Measurements from ENCODE around the gene USP53. TPM values are rescaled to one million over a fixed set of nuclear protein-coding genes. Genes with fewer than 3 reads are reported as not detected.

Gene USP53
- total RNA-seq, 1 experiment from 2014 or later: 20.1 TPM

DNA sequence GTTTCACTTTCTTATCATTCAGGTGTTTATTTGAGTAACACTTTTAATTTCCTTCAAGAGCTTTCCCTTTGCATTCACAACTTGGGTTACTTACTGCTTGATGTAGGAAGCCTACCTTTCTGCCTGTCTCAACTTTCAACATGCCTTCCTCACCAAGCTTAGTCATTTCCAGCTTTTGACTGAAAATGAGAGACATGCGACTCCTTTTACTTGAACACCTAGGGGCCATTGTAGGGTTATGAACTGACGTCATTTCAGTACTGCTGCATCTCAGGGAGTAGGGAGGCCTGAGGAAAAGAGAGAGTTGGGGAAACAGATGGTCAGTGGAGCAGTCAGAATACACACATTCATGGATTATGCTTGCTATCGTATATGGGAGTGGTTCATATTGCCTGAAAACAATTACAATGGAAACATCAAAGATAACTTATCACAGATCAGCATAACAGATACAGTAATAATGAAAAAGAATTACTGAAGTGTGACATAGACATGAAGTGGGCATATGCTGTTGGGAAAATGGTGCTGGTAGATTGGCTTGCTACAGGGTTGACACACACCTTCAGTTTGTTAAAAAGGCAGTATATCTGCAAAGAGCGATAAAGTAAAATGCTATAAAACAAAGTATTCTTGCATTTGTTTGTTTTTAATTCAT is 25.7 kb downstream of the USP53 start:
- peak overlapping the region; percentile 35 for H3K27ac Mint-ChIP-seq
- no peaks in the 10 kb centered on the region for H3K9me3 Mint-ChIP-seq
- no peaks in the 10 kb centered on the region for H3K27me3 Mint-ChIP-seq (ENCODE audit: low read depth)
- ChIA-PET POLR2A (no interaction called here), CTCF (interaction anchor here (0.9 to 1.3 kb wide), 2 partner anchors 17 to 198 kb away, joined by 4 to 5 read pairs; no protein-coding TSS in a partner anchor)
- peaks cover 14% of the 10 kb centered on the region for H3K36me3 Mint-ChIP-seq
- no peak; the same call in 1 of the 2 replicates for ATAC-seq
- no peak for TF ChIP-seq GTF2I (CRISPR knock-in tag; conservative IDR thresholded peaks at IDR 0.05)
- TF ChIP-seq ATF1 (CRISPR knock-in tag; IDR thresholded peaks at IDR 0.05): no peak
- TF ChIP-seq TCF7 (CRISPR knock-in tag; IDR thresholded peaks at IDR 0.05; ENCODE audit: low read depth): no peak
- no peak for TF ChIP-seq CREM (CRISPR knock-in tag; IDR thresholded peaks at IDR 0.05)
- TF ChIP-seq, protein P1, sequence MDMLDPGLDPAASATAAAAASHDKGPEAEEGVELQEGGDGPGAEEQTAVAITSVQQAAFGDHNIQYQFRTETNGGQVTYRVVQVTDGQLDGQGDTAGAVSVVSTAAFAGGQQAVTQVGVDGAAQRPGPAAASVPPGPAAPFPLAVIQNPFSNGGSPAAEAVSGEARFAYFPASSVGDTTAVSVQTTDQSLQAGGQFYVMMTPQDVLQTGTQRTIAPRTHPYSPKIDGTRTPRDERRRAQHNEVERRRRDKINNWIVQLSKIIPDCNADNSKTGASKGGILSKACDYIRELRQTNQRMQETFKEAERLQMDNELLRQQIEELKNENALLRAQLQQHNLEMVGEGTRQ (CRISPR knock-in tag; IDR thresholded peaks at IDR 0.05): no peak
- TF ChIP-seq ETV6 (CRISPR knock-in tag; IDR thresholded peaks at IDR 0.05): no peak
- TF ChIP-seq TP53 (CRISPR knock-in tag; IDR thresholded peaks at IDR 0.05): no peak
- no peak for TF ChIP-seq ZBTB21 (CRISPR knock-in tag; IDR thresholded peaks at IDR 0.05; ENCODE audit: borderline replicate concordance)
- no peak for TF ChIP-seq MXD4 (CRISPR knock-in tag; IDR thresholded peaks at IDR 0.05; ENCODE audit: borderline replicate concordance)
- TF ChIP-seq NFATC4 (CRISPR knock-in tag; IDR thresholded peaks at IDR 0.05): no peak
- no peak for TF ChIP-seq TEAD1 (CRISPR knock-in tag; IDR thresholded peaks at IDR 0.05)
- TF ChIP-seq, protein P2, sequence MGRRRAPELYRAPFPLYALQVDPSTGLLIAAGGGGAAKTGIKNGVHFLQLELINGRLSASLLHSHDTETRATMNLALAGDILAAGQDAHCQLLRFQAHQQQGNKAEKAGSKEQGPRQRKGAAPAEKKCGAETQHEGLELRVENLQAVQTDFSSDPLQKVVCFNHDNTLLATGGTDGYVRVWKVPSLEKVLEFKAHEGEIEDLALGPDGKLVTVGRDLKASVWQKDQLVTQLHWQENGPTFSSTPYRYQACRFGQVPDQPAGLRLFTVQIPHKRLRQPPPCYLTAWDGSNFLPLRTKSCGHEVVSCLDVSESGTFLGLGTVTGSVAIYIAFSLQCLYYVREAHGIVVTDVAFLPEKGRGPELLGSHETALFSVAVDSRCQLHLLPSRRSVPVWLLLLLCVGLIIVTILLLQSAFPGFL (CRISPR knock-in tag; IDR thresholded peaks at IDR 0.05; ENCODE audit: borderline replicate concordance): no peak
- TF ChIP-seq, protein P3, sequence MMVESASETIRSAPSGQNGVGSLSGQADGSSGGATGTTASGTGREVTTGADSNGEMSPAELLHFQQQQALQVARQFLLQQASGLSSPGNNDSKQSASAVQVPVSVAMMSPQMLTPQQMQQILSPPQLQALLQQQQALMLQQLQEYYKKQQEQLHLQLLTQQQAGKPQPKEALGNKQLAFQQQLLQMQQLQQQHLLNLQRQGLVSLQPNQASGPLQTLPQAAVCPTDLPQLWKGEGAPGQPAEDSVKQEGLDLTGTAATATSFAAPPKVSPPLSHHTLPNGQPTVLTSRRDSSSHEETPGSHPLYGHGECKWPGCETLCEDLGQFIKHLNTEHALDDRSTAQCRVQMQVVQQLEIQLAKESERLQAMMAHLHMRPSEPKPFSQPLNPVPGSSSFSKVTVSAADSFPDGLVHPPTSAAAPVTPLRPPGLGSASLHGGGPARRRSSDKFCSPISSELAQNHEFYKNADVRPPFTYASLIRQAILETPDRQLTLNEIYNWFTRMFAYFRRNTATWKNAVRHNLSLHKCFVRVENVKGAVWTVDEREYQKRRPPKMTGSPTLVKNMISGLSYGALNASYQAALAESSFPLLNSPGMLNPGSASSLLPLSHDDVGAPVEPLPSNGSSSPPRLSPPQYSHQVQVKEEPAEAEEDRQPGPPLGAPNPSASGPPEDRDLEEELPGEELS (CRISPR knock-in tag; IDR thresholded peaks at IDR 0.05): no peak
- TF ChIP-seq, protein P4, sequence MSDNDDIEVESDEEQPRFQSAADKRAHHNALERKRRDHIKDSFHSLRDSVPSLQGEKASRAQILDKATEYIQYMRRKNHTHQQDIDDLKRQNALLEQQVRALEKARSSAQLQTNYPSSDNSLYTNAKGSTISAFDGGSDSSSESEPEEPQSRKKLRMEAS (CRISPR knock-in tag; IDR thresholded peaks at IDR 0.05): no peak
- TF ChIP-seq, protein P5, sequence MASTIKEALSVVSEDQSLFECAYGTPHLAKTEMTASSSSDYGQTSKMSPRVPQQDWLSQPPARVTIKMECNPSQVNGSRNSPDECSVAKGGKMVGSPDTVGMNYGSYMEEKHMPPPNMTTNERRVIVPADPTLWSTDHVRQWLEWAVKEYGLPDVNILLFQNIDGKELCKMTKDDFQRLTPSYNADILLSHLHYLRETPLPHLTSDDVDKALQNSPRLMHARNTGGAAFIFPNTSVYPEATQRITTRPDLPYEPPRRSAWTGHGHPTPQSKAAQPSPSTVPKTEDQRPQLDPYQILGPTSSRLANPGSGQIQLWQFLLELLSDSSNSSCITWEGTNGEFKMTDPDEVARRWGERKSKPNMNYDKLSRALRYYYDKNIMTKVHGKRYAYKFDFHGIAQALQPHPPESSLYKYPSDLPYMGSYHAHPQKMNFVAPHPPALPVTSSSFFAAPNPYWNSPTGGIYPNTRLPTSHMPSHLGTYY (CRISPR knock-in tag; IDR thresholded peaks at IDR 0.05): no peak
- TF ChIP-seq, protein P6, sequence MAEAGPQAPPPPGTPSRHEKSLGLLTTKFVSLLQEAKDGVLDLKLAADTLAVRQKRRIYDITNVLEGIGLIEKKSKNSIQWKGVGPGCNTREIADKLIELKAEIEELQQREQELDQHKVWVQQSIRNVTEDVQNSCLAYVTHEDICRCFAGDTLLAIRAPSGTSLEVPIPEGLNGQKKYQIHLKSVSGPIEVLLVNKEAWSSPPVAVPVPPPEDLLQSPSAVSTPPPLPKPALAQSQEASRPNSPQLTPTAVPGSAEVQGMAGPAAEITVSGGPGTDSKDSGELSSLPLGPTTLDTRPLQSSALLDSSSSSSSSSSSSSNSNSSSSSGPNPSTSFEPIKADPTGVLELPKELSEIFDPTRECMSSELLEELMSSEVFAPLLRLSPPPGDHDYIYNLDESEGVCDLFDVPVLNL (CRISPR knock-in tag; IDR thresholded peaks at IDR 0.05; ENCODE audit: borderline replicate concordance, low read depth): no peak
- TF ChIP-seq ZNF423 (CRISPR knock-in tag; IDR thresholded peaks at IDR 0.05): no peak
- no peak for DNase-seq (ENCODE audit: low spot score)
- H3K4me3 Mint-ChIP-seq: no peak overlapping the region
- H3K4me1 Mint-ChIP-seq: peaks cover 46% of the 10 kb centered on the region

DNA sequence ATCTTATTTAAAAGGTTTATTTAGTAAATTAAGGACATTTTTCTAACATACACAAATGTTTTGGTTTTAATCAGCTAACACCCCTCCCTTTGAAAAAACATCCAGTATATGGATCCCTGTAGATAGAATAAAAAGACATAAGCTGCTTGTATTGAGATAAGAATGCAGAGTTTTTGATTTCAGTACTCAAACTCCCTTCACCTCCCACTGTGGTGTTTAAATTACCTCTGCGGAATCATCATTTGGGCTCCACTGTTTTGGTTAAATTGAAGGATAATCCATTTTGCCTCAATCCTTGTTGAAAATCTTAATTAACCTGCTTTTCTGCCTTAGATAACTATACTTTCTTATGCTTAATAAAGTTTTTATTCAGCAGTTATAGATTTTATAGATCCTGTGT is 27.6 kb downstream of the USP53 start:
- ATAC-seq (no peak), DNase-seq (ENCODE audit: low spot score) (no peak)
- Mint-ChIP-seq H3K27me3 (ENCODE audit: low read depth) (no peaks in the 10 kb centered on the region), H3K36me3 (peaks cover 14% of the 10 kb centered on the region), H3K27ac (peak overlapping the region; percentile 31), H3K9me3 (no peaks in the 10 kb centered on the region), H3K4me3 (no peak overlapping the region), H3K4me1 (peaks cover 42% of the 10 kb centered on the region)
- POLR2A ChIA-PET: no interaction called here
- CTCF ChIA-PET: no interaction called here
- TF ChIP-seq, protein P3 (CRISPR knock-in tag; IDR thresholded peaks at IDR 0.05): no peak
- TF ChIP-seq IRF2 (CRISPR knock-in tag; IDR thresholded peaks at IDR 0.05; ENCODE audit: borderline replicate concordance, low read depth) (no peak), SP1 (CRISPR knock-in tag; conservative IDR thresholded peaks at IDR 0.05) (no peak), ZNF121 (CRISPR knock-in tag; IDR thresholded peaks at IDR 0.05) (no peak)
- TF ChIP-seq, protein P7, sequence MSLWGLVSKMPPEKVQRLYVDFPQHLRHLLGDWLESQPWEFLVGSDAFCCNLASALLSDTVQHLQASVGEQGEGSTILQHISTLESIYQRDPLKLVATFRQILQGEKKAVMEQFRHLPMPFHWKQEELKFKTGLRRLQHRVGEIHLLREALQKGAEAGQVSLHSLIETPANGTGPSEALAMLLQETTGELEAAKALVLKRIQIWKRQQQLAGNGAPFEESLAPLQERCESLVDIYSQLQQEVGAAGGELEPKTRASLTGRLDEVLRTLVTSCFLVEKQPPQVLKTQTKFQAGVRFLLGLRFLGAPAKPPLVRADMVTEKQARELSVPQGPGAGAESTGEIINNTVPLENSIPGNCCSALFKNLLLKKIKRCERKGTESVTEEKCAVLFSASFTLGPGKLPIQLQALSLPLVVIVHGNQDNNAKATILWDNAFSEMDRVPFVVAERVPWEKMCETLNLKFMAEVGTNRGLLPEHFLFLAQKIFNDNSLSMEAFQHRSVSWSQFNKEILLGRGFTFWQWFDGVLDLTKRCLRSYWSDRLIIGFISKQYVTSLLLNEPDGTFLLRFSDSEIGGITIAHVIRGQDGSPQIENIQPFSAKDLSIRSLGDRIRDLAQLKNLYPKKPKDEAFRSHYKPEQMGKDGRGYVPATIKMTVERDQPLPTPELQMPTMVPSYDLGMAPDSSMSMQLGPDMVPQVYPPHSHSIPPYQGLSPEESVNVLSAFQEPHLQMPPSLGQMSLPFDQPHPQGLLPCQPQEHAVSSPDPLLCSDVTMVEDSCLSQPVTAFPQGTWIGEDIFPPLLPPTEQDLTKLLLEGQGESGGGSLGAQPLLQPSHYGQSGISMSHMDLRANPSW (CRISPR knock-in tag; conservative IDR thresholded peaks at IDR 0.05; ENCODE audit: low read depth): no peak
- TF ChIP-seq, protein P8, sequence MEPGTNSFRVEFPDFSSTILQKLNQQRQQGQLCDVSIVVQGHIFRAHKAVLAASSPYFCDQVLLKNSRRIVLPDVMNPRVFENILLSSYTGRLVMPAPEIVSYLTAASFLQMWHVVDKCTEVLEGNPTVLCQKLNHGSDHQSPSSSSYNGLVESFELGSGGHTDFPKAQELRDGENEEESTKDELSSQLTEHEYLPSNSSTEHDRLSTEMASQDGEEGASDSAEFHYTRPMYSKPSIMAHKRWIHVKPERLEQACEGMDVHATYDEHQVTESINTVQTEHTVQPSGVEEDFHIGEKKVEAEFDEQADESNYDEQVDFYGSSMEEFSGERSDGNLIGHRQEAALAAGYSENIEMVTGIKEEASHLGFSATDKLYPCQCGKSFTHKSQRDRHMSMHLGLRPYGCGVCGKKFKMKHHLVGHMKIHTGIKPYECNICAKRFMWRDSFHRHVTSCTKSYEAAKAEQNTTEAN (CRISPR knock-in tag; IDR thresholded peaks at IDR 0.05): no peak
